Measurements from ENCODE around the gene AMIGO1.
A peak's percentile ranks its signal among the peaks of the same experiment; 100 is the strongest.

AMIGO1 gene

GRCh38 chr1:109541102-109541501 lies 31.6 kb upstream of the AMIGO1 start:
- Histone ChIP-seq H3K27ac (ENCODE audit: low read length) (no peak overlapping the region), H3K4me3 (ENCODE audit: low read length) (no peak overlapping the region), H3K36me3 (ENCODE audit: insufficient read depth, low read depth, low read length) (no peaks in the 10 kb centered on the region), H3K9me3 (ENCODE audit: insufficient read depth, low read depth, low read length) (no peaks in the 10 kb centered on the region), H3K4me1 (ENCODE audit: insufficient read depth, low read length) (no peaks in the 10 kb centered on the region), H3K9ac (ENCODE audit: low read depth, low read length) (no peak overlapping the region), H3K27me3 (ENCODE audit: insufficient read depth, low read length) (no peaks in the 10 kb centered on the region; the same call in 1 of the 2 replicates)

GRCh38 chr1:109539676-109540075 lies 30.1 kb upstream of the AMIGO1 start, which contains the start of gene GPR61:
TSS of gene GPR61 (plus strand) at chr1:109539872. CDS start at chr1:109543023, 3,151 bp downstream.
- H3K9ac ChIP-seq (ENCODE audit: low read depth, low read length): no peak within 1 kb of the TSS

DNA sequence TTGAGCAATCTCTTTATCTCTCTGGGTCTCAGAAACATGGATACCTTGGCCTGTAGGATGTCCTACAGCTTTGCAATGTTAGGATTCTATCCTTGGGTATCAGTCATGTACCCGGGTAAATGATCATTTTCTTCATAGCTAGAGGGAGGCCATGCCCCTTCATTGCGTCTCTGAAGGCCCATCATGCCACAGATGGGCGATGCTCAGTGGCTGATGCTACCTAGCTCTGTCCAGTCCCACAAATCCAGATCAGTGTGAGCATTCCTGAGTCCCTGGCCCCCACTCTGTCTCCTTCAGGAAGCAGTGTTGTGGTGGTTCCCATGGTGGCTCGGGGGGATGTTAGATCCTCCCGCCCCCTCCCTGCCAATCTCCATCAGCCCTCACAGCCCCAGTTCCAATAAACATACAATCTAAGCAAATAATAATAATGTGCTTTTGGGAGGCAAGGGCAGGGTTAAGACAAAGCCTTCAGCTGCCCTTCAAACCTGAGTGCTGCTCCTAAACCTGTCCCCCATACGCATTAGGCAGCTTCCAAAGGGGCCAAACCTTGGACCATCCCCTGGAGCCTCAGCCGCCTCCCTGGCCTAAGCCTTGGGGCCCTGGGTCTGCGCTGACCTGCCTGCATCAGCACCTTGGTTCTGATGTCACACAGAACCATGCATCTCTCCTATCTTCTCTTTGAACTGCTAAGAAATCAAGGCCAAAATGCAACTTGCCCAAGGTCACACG lies 29.5 kb upstream of the AMIGO1 start:
- no peaks in the 10 kb centered on the region for H3K4me1 ChIP-seq (ENCODE audit: insufficient read depth, low read length)
- no peaks in the 10 kb centered on the region; the same call in 1 of the 2 replicates for H3K27me3 ChIP-seq (ENCODE audit: insufficient read depth, low read length)
- no peak overlapping the region for H3K4me3 ChIP-seq (ENCODE audit: low read length)
- no peaks in the 10 kb centered on the region for H3K9me3 ChIP-seq (ENCODE audit: insufficient read depth, low read depth, low read length)
- no peaks in the 10 kb centered on the region for H3K36me3 ChIP-seq (ENCODE audit: insufficient read depth, low read depth, low read length)
- H3K9ac ChIP-seq (ENCODE audit: low read depth, low read length): no peak overlapping the region
- H3K27ac ChIP-seq (ENCODE audit: low read length): no peak overlapping the region

More at GRCh38 chr1:109539676-109540075, 30.1 kb upstream of the AMIGO1 start, which contains the start of gene GPR61:
- Histone ChIP-seq H3K4me1 (ENCODE audit: insufficient read depth, low read length) (no peaks in the 10 kb centered on the region), H3K4me3 (ENCODE audit: low read length) (peak within 1 kb of the TSS; percentile 25; the same call in 1 of the 2 replicates), H3K9me3 (ENCODE audit: insufficient read depth, low read depth, low read length) (no peaks in the 10 kb centered on the region), H3K27me3 (ENCODE audit: insufficient read depth, low read length) (no peaks in the 10 kb centered on the region; the same call in 1 of the 2 replicates), H3K27ac (ENCODE audit: low read length) (no peak within 1 kb of the TSS), H3K36me3 (ENCODE audit: insufficient read depth, low read depth, low read length) (no peaks in the 10 kb centered on the region)

GRCh38 chr1:109537450-109538178 lies 28.1 kb upstream of the AMIGO1 start:
- Histone ChIP-seq H3K27me3 (ENCODE audit: insufficient read depth, low read length) (no peaks in the 10 kb centered on the region; the same call in 1 of the 2 replicates), H3K27ac (ENCODE audit: low read length) (no peak overlapping the region), H3K4me3 (ENCODE audit: low read length) (no peak overlapping the region), H3K9me3 (ENCODE audit: insufficient read depth, low read depth, low read length) (no peaks in the 10 kb centered on the region), H3K36me3 (ENCODE audit: insufficient read depth, low read depth, low read length) (no peaks in the 10 kb centered on the region), H3K9ac (ENCODE audit: low read depth, low read length) (no peak overlapping the region), H3K4me1 (ENCODE audit: insufficient read depth, low read length) (no peaks in the 10 kb centered on the region)

DNA sequence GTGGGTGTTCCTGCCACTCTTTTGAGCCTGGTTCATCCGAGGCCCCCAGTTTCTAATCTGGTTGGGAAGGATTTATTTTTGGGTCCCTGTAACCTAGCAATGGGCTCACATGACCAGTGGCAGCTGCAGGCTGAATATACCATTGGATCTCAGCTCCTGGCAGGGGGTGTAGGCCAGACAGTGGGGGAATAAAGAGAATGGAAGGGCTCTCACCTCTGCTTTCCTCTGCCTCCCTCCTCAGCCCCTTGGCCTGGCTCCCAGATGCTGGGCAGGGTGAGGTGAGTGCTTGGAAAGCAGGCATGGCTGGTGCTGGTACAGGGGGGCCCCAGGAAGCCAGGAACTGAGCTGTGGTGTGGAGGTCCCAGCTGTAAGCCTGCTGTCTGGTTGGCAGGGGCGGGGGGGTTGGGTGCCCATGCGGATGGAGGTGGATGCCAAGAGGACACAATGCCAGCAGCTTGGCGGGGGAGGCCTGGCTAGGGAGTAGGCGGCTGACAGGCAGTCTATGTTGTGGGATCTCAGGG lies 26.5 kb upstream of the AMIGO1 start:
- no peaks in the 10 kb centered on the region for H3K36me3 ChIP-seq (ENCODE audit: insufficient read depth, low read depth, low read length)
- H3K9ac ChIP-seq (ENCODE audit: low read depth, low read length): no peak overlapping the region
- H3K9me3 ChIP-seq (ENCODE audit: insufficient read depth, low read depth, low read length): no peaks in the 10 kb centered on the region
- no peaks in the 10 kb centered on the region; the same call in 1 of the 2 replicates for H3K27me3 ChIP-seq (ENCODE audit: insufficient read depth, low read length)
- H3K4me3 ChIP-seq (ENCODE audit: low read length): no peak overlapping the region
- no peak overlapping the region for H3K27ac ChIP-seq (ENCODE audit: low read length)
- H3K4me1 ChIP-seq (ENCODE audit: insufficient read depth, low read length): no peaks in the 10 kb centered on the region

- Histone ChIP-seq H3K27ac (ENCODE audit: low read length) (no peak overlapping the region), H3K9ac (ENCODE audit: low read depth, low read length) (no peak overlapping the region), H3K9me3 (ENCODE audit: insufficient read depth, low read depth, low read length) (no peaks in the 10 kb centered on the region), H3K4me1 (ENCODE audit: insufficient read depth, low read length) (no peaks in the 10 kb centered on the region), H3K27me3 (ENCODE audit: insufficient read depth, low read length) (no peaks in the 10 kb centered on the region; the same call in 1 of the 2 replicates), H3K36me3 (ENCODE audit: insufficient read depth, low read depth, low read length) (no peaks in the 10 kb centered on the region), H3K4me3 (ENCODE audit: low read length) (no peak overlapping the region)
These were observed 26.0 kb upstream of the AMIGO1 start for GRCh38 chr1:109535481-109535880.

DNA sequence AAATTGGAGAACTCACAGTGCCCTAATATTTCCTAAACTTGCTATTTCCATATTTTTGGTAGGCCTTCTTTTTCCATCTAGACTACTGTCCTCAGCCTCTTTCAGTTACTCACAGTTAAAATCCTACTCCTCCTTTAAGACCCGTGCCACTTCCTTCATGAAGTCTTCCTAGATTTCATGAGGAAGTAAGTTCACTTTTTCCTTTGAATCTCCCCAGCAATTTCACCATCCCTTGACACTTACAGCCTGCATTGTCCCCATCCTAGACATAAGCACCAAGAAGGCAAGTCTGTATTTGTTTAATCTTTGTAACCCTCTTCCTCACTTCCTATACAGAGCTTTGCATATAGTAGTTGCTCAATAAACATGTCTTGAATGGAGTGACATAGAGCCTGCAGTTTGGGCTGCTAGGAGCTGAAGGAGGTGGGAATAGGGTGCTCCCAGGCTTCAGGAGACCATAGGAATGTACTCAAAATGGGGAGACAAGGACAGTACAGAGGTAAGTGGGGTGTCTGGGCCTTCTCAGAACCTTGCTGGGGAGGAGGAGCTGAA lies 24.9 kb upstream of the AMIGO1 start:
- no peaks in the 10 kb centered on the region for H3K36me3 ChIP-seq (ENCODE audit: insufficient read depth, low read depth, low read length)
- no peak overlapping the region for H3K9ac ChIP-seq (ENCODE audit: low read depth, low read length)
- no peaks in the 10 kb centered on the region for H3K4me1 ChIP-seq (ENCODE audit: insufficient read depth, low read length)
- no peak overlapping the region for H3K4me3 ChIP-seq (ENCODE audit: low read length)
- no peaks in the 10 kb centered on the region for H3K9me3 ChIP-seq (ENCODE audit: insufficient read depth, low read depth, low read length)
- no peak overlapping the region for H3K27ac ChIP-seq (ENCODE audit: low read length)
- no peaks in the 10 kb centered on the region; the same call in 1 of the 2 replicates for H3K27me3 ChIP-seq (ENCODE audit: insufficient read depth, low read length)

GRCh38 chr1:109532365-109533136 lies 23.0 kb upstream of the AMIGO1 start:
- H3K4me1 ChIP-seq (ENCODE audit: insufficient read depth, low read length): no peaks in the 10 kb centered on the region
- no peak overlapping the region for H3K27ac ChIP-seq (ENCODE audit: low read length)
- no peaks in the 10 kb centered on the region for H3K9me3 ChIP-seq (ENCODE audit: insufficient read depth, low read depth, low read length)
- no peak overlapping the region; the same call in 1 of the 2 replicates for H3K9ac ChIP-seq (ENCODE audit: low read depth, low read length)
- 0 out of 2 replicates have a peak overlapping the region, but pooled peaks have one; percentile 3 for H3K4me3 ChIP-seq (ENCODE audit: low read length)
- no peaks in the 10 kb centered on the region for H3K36me3 ChIP-seq (ENCODE audit: insufficient read depth, low read depth, low read length)
- H3K27me3 ChIP-seq (ENCODE audit: insufficient read depth, low read length): no peaks in the 10 kb centered on the region; the same call in 1 of the 2 replicates

DNA sequence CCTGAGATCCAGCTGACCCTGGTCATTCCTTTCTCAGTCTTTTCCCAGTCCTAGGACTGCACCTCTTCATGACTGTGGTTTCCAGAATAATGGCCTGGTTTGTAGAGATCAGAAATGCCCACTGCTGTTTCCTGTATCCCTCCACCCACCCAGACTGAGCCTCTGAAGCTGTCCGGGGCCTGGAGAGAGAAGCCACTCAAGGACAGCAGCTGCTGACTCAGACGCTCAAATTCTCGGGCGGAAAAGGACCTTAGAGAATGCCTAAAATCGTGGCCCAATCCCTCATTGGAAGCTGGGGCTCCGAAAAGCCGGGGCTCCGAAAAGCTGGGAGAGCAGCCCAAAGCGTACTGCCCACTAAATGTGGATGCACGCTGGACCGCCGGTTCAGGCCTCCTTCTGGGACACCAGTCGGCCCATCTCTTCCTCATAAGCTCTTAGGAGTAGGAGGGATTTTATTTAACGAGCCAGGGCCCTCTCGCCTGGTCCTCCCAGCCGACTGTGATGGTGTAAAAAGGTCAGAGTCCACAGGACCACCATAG lies 22.4 kb upstream of the AMIGO1 start:
- Histone ChIP-seq H3K4me1 (ENCODE audit: insufficient read depth, low read length) (no peaks in the 10 kb centered on the region), H3K36me3 (ENCODE audit: insufficient read depth, low read depth, low read length) (no peaks in the 10 kb centered on the region), H3K27ac (ENCODE audit: low read length) (no peak overlapping the region), H3K4me3 (ENCODE audit: low read length) (no peak overlapping the region), H3K9ac (ENCODE audit: low read depth, low read length) (no peak overlapping the region), H3K9me3 (ENCODE audit: insufficient read depth, low read depth, low read length) (no peaks in the 10 kb centered on the region), H3K27me3 (ENCODE audit: insufficient read depth, low read length) (no peaks in the 10 kb centered on the region; the same call in 1 of the 2 replicates)

- Histone ChIP-seq H3K36me3 (ENCODE audit: insufficient read depth, low read depth, low read length) (no peaks in the 10 kb centered on the region), H3K4me3 (ENCODE audit: low read length) (no peak overlapping the region), H3K27ac (ENCODE audit: low read length) (no peak overlapping the region), H3K4me1 (ENCODE audit: insufficient read depth, low read length) (no peaks in the 10 kb centered on the region), H3K9ac (ENCODE audit: low read depth, low read length) (no peak overlapping the region), H3K9me3 (ENCODE audit: insufficient read depth, low read depth, low read length) (no peaks in the 10 kb centered on the region), H3K27me3 (ENCODE audit: insufficient read depth, low read length) (no peaks in the 10 kb centered on the region; the same call in 1 of the 2 replicates)
These were observed 21.9 kb upstream of the AMIGO1 start for GRCh38 chr1:109531380-109531779.

Data from iPS-20b (cell line).